Naive thymus-derived CD4-positive, alpha-beta T cell (primary cell): Measurements from ENCODE around the gene BST1. TPM values are rescaled to one million over a fixed set of nuclear protein-coding genes. Genes with fewer than 3 reads are reported as not detected.
A peak's percentile ranks its signal among the peaks of the same experiment; 100 is the strongest.

ENCODE experiments used
- ATAC-seq: fragments of 150-1000 bp; cut with Tn5 transposase; 2 replicates; pipeline ENCODE4 v1.10.0; 2021; ENCODE audit warnings: mild to moderate bottlenecking, moderate library complexity
- CTCF ChIA-PET: fragments of 350-600 bp; sonication (Branson Sonifier 250); formaldehyde crosslinking; loops from one replicate; lab custom pipeline; 2021; ENCODE audit warnings: antibody characterized with exemption; lab: Charles Lee
- POLR2A ChIA-PET: fragments of 350-600 bp; sonication (Branson Sonifier 250); formaldehyde crosslinking; loops from one replicate; lab custom pipeline; 2021; ENCODE audit warnings: antibody characterized with exemption, inconsistent platforms; lab: Charles Lee
- DNase-seq, 9 donors: peaks; one replicate each; pipeline versions ENCODE4 v3.0.0 to v3.0.0-alpha.2; 2020 to 2022; ENCODE audit warnings: mixed read lengths in 1 of 9
- H3K27ac ChIP-seq: one replicate; pipeline ENCODE4 v1.7.0; 2013; ENCODE audit warnings: mild to moderate bottlenecking, low read depth, low read length, moderate library complexity
- H3K27me3 ChIP-seq, 2 donors: one replicate each; pipeline ENCODE4 v1.7.0; 2013; ENCODE audit warnings: low read length in 2 of 2, mild to moderate bottlenecking in 2 of 2, moderate library complexity in 2 of 2; ENCODE audit not compliant: control insufficient read depth in 2 of 2, insufficient read depth in 2 of 2
- H3K36me3 ChIP-seq, 3 experiments: 1 replicate in 2 of 3; 2 replicates in 1 of 3; pipeline ENCODE4 v1.7.0; 2013; ENCODE audit warnings: low read length in 3 of 3, mild to moderate bottlenecking in 3 of 3, moderate library complexity in 1 of 3; ENCODE audit not compliant: insufficient read depth in 3 of 3, control insufficient read depth in 2 of 3
- H3K4me1 ChIP-seq, 2 donors: one replicate each; pipeline ENCODE4 v1.7.0; 2013; ENCODE audit warnings: low read length in 2 of 2, mild to moderate bottlenecking in 2 of 2, moderate library complexity in 1 of 2; ENCODE audit not compliant: control insufficient read depth in 2 of 2, insufficient read depth in 2 of 2
- H3K4me3 ChIP-seq: 2 replicates; pipeline ENCODE4 v1.7.0; 2013; ENCODE audit warnings: mild to moderate bottlenecking, low read length
- H3K9me3 ChIP-seq, 3 experiments: 1 replicate in 2 of 3; 2 replicates in 1 of 3; pipeline ENCODE4 v1.7.0; 2013; ENCODE audit warnings: low read length in 3 of 3; ENCODE audit not compliant: control insufficient read depth in 2 of 3
- H3K27ac Mint-ChIP-seq, 9 donors: one replicate each; pipeline ENCODE4 v1.8.0; 2020 to 2022; ENCODE audit warnings: mixed read lengths in 9 of 9, mild to moderate bottlenecking in 8 of 9, moderate library complexity in 5 of 9, inconsistent platforms in 2 of 9
- H3K27me3 Mint-ChIP-seq, 5 donors: one replicate each; pipeline ENCODE4 v1.8.0; 2021 to 2022; ENCODE audit warnings: mixed read lengths in 5 of 5, mild to moderate bottlenecking in 1 of 5
- H3K36me3 Mint-ChIP-seq, 5 donors: one replicate each; pipeline ENCODE4 v1.8.0; 2020 to 2022; ENCODE audit warnings: mixed read lengths in 5 of 5, mild to moderate bottlenecking in 3 of 5, inconsistent platforms in 1 of 5
- H3K4me1 Mint-ChIP-seq, 7 donors: one replicate each; pipeline ENCODE4 v1.8.0; 2020 to 2022; ENCODE audit warnings: mixed read lengths in 7 of 7, mild to moderate bottlenecking in 3 of 7, inconsistent platforms in 1 of 7
- H3K4me3 Mint-ChIP-seq, 10 donors: one replicate each; pipeline ENCODE4 v1.8.0; 2020 to 2022; ENCODE audit warnings: mild to moderate bottlenecking in 10 of 10, mixed read lengths in 10 of 10, moderate library complexity in 6 of 10, inconsistent platforms in 2 of 10
- H3K9me3 Mint-ChIP-seq, 11 donors: one replicate each; pipeline ENCODE4 v1.8.0; 2020 to 2022; ENCODE audit warnings: mixed read lengths in 11 of 11, mild to moderate bottlenecking in 4 of 11, inconsistent platforms in 1 of 11, moderate library complexity in 1 of 11
- intact Hi-C, 2 donors: fragments of 100-400 bp; cut with micrococcal nuclease; formaldehyde crosslinking; loops; one replicate each; pipeline ENCODE4 v1.15.1; 2023
- polyA plus RNA-seq, 2 donors: library from polyadenylated mRNA; unstranded; fragments of 300-500 nt; fragmentation: Illumina TruSeq; gene quantifications; one replicate each; pipeline ENCODE4 v1.2.3, GENCODE V29; 2021
- total RNA-seq, 6 experiments: library from RNA in 5 of 6; stranded (reverse) in 5 of 6; gene quantifications; 1 replicate in 5 of 6; 2 replicates in 1 of 6; pipeline ENCODE4 v1.2.3 and lab custom pipeline; 2021 to 2026

BST1 gene
- total and polyA plus RNA-seq, 7 experiments from 2014 or later: 0.45 to 41.8 (median 0.92) TPM

- H3K4me3 Mint-ChIP-seq: peak overlapping the region; percentile 16 to 97 (median 54)
- no peaks in the 10 kb centered on the region for H3K27me3 Mint-ChIP-seq
- peaks cover 12 to 32% of the 10 kb centered on the region in 2 donors for H3K4me1 ChIP-seq
- peak overlapping the region in 5 of 9 donors; percentile 29 to 88 (median 76) for H3K27ac Mint-ChIP-seq
- H3K27ac ChIP-seq: no peak overlapping the region
- DNase-seq: peak in 1 of 9 donors; percentile 52
- no peak overlapping the region for H3K4me3 ChIP-seq
- H3K36me3 ChIP-seq: no peaks in the 10 kb centered on the region
- CTCF ChIA-PET: no interaction called here
- no peaks in the 10 kb centered on the region for H3K27me3 ChIP-seq
- peaks cover 42 to 88% (median 79%) of the 10 kb centered on the region in 7 donors for H3K4me1 Mint-ChIP-seq
- POLR2A ChIA-PET: interaction anchor here (0.7 to 2.1 kb wide), 8 partner anchors 8 to 31 kb away, joined by 3 to 8 read pairs (median 3); no protein-coding TSS in a partner anchor
- H3K36me3 Mint-ChIP-seq: peaks cover 0 to 72% (median 38%) of the 10 kb centered on the region in 5 donors
- intact Hi-C loops: no loop called here
- peak; percentile 6 for ATAC-seq
- H3K9me3 ChIP-seq: no peaks in the 10 kb centered on the region
- peaks cover 0 to 2% (median 0%) of the 10 kb centered on the region in 11 donors for H3K9me3 Mint-ChIP-seq
Measured at GRCh38 chr4:15781427-15782095, 78.7 kb downstream of the BST1 start.

Other genes with a start within 250 kb of the BST1 start
- gene CC2D2A, start 233.2 kb upstream of the BST1 start, total RNA-seq: 1 to 10 TPM in 1 of 5 experiments, not detected in 4; 1.3 TPM
- gene CC2D2A, start 233.2 kb upstream of the BST1 start, polyA plus RNA-seq: not detected
- gene FBXL5, start 47.7 kb upstream of the BST1 start, total RNA-seq: 100 to 1,000 TPM in 1 of 5 experiments, 10 to 100 TPM in 4; 39.1 to 107 (median 57.4) TPM
- gene FBXL5, start 47.7 kb upstream of the BST1 start, polyA plus RNA-seq: 100 to 1,000 TPM; 123 to 127 TPM
- 10 to 100 TPM; 10.6 to 42.8 (median 27.4) TPM for gene FAM200B, start 21.2 kb upstream of the BST1 start, total RNA-seq
- 10 to 100 TPM; 54.8 to 91.6 TPM for gene FAM200B, start 21.2 kb upstream of the BST1 start, polyA plus RNA-seq
- 100 to 1,000 TPM in 1 of 5 experiments, 10 to 100 TPM in 2, 1 to 10 TPM in 2; 5.6 to 189 (median 14.3) TPM for gene CD38, start 75.3 kb downstream of the BST1 start, total RNA-seq
- 10 to 100 TPM; 13.9 to 14.0 TPM for gene CD38, start 75.3 kb downstream of the BST1 start, polyA plus RNA-seq
- gene FGFBP1, start 235.7 kb downstream of the BST1 start, total RNA-seq: not detected
- gene FGFBP1, start 235.7 kb downstream of the BST1 start, polyA plus RNA-seq: not detected